ENCODE measurements around the gene SLC2A9.

The SLC2A9 gene

DNA sequence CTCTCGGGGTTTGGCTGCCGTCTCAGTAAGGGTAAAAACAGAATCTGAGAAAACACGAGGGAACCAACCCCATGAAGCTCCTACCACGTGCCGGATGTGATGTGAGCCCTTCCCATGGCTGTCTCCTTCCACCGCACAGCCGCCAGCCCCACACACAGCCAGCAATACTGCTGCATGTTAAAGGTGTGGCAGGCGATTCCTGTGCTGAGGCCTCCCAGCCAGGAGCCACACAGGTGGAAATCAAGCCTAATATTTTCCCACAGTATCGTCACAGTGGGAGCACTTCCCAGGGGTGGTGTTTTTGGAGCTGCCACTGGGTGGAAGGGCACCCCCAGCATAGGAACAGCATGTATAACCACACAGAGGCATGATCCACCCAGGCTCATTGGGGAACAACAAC, 77.5 kb downstream of the SLC2A9 start:
- H3K4me3 ChIP-seq (ENCODE audit: low read depth, low read length): no peak overlapping the region
- no peak overlapping the region for H3K9ac ChIP-seq (ENCODE audit: low read depth, low read length)
- no peaks in the 10 kb centered on the region for H3K9me3 ChIP-seq (ENCODE audit: control insufficient read depth, insufficient read depth, low read length)
- no peaks in the 10 kb centered on the region for H3K36me3 ChIP-seq (ENCODE audit: control insufficient read depth, insufficient read depth, low read length)
- H3K27me3 ChIP-seq (ENCODE audit: control insufficient read depth, insufficient read depth, low read length): no peaks in the 10 kb centered on the region
- H3K4me1 ChIP-seq (ENCODE audit: control insufficient read depth, insufficient read depth, low read length): no peaks in the 10 kb centered on the region

DNA sequence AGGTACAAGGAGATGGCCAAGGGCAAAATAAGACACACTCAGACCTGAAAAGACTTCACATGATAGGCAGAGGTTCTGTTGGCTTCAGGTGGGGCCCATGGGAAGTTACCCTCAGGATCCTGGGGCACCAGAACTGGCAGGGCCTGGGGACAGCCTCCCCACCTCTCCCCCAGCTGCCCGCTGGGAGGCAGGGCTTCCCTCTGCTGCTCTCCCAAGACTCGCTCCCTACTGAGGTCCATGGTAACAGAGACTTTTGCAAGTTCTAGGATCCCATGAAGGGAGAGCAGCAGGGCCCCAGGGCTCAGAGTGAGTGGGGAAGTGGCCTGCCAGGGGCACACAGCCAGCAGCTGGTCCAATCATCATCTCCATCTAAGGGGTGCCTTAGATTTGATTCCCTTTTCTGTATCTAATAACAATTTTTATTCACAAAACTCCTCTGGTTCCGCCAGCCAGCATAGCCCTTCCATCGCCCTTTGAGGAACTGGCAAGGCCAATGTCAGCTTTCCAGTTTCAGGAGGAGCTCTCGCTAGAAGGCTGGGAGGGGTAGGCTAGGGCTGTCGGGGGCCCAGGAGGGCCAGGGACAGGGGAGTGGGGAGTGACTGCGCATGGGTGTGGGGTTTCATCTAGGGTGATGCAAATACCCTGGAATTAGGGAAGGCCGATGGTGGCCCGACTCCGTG, 78.2 kb downstream of the SLC2A9 start:
- no peaks in the 10 kb centered on the region for H3K9me3 ChIP-seq (ENCODE audit: control insufficient read depth, insufficient read depth, low read length)
- no peaks in the 10 kb centered on the region for H3K36me3 ChIP-seq (ENCODE audit: control insufficient read depth, insufficient read depth, low read length)
- H3K4me3 ChIP-seq (ENCODE audit: low read depth, low read length): no peak overlapping the region
- no peaks in the 10 kb centered on the region for H3K27me3 ChIP-seq (ENCODE audit: control insufficient read depth, insufficient read depth, low read length)
- H3K9ac ChIP-seq (ENCODE audit: low read depth, low read length): no peak overlapping the region
- H3K4me1 ChIP-seq (ENCODE audit: control insufficient read depth, insufficient read depth, low read length): no peaks in the 10 kb centered on the region

DNA sequence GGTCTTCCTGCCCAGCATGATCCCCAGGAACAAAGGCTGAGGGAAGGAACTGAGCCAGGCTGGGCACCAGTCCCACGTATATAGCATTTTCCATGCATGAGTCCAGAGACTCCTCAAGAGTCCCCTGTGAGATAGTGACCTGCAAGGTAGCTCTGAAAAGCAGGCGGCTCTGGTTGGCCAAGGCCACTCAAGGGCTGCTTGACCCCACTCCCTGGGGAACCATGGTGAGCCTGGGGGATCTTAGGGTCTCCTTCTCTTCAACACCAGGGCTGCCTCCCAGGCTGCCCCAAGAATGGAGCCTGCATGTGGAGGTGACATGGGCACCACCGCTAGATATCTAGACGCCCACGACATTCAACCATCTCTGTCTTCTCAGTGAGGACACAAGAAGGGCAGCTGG, 79.2 kb downstream of the SLC2A9 start:
- Histone ChIP-seq H3K9ac (ENCODE audit: low read depth, low read length) (no peak overlapping the region), H3K9me3 (ENCODE audit: control insufficient read depth, insufficient read depth, low read length) (no peaks in the 10 kb centered on the region), H3K36me3 (ENCODE audit: control insufficient read depth, insufficient read depth, low read length) (no peaks in the 10 kb centered on the region), H3K27me3 (ENCODE audit: control insufficient read depth, insufficient read depth, low read length) (no peaks in the 10 kb centered on the region), H3K4me1 (ENCODE audit: control insufficient read depth, insufficient read depth, low read length) (no peaks in the 10 kb centered on the region), H3K4me3 (ENCODE audit: low read depth, low read length) (no peak overlapping the region)

DNA sequence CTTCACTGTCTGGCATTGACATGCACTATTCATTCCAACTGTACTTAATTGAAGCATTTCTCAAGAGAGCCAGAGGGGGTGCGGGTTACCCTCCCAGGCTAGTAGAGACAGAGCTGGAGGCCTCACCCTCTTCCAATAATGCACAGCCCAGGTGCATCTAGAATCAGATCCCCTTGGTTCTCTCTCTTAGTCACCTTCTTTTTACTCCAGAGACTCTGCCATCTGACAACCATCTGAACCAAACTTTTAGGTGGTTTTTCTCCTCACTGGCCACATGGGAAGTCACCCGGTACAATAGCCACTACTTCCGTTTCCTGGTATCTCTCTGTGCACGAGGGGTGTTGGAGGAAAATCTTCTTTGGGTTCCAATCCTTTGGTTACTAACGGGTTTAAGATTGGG, 81.3 kb downstream of the SLC2A9 start:
- Histone ChIP-seq H3K27me3 (ENCODE audit: control insufficient read depth, insufficient read depth, low read length) (no peaks in the 10 kb centered on the region), H3K4me1 (ENCODE audit: control insufficient read depth, insufficient read depth, low read length) (no peaks in the 10 kb centered on the region), H3K4me3 (ENCODE audit: low read depth, low read length) (no peak overlapping the region), H3K36me3 (ENCODE audit: control insufficient read depth, insufficient read depth, low read length) (no peaks in the 10 kb centered on the region), H3K9me3 (ENCODE audit: control insufficient read depth, insufficient read depth, low read length) (no peaks in the 10 kb centered on the region), H3K9ac (ENCODE audit: low read depth, low read length) (no peak overlapping the region)

DNA sequence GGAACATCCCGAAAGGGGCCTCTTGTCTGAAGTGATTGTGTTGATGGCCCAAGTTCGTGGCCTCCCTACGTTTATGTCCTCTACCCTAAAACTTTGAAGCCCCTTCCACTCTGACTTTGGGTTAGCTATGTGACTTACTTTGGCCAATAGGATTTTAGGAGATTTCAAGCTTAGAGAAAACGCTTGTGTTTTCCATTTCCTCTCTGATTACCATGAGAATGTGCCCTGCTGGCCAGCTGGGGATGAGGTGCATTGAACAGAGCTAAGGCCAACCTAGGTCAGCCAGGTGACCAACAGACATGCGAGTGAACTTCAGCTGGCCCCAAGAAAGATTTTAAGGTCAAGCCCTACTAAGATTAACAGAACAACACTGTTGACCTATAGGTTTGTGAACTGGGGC, 82.4 kb downstream of the SLC2A9 start:
- H3K9ac ChIP-seq (ENCODE audit: low read depth, low read length): no peak overlapping the region
- H3K4me1 ChIP-seq (ENCODE audit: control insufficient read depth, insufficient read depth, low read length): no peaks in the 10 kb centered on the region
- H3K36me3 ChIP-seq (ENCODE audit: control insufficient read depth, insufficient read depth, low read length): no peaks in the 10 kb centered on the region
- H3K9me3 ChIP-seq (ENCODE audit: control insufficient read depth, insufficient read depth, low read length): no peaks in the 10 kb centered on the region
- no peak overlapping the region for H3K4me3 ChIP-seq (ENCODE audit: low read depth, low read length)
- H3K27me3 ChIP-seq (ENCODE audit: control insufficient read depth, insufficient read depth, low read length): no peaks in the 10 kb centered on the region

DNA sequence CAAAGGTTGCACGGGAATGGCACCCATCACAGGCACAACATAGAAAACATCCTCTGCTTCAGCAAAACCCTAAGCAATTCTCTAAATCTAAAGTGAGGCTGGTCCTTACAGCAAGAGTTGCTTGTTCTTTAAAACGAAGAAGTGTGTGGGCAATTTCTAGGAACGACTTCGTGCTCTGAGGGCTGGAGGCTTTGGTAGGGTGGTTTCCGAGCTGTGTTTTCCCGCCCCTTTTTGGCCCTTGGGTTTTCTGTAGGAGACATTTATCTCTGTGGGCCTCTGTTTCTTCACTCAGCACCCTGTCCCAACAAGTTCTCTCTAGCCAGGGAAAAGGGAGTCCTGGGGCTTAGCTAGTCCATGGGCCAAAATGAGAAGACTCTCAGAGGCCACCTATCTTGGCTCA, 84.2 kb downstream of the SLC2A9 start:
- Histone ChIP-seq H3K9ac (ENCODE audit: low read depth, low read length) (no peak overlapping the region), H3K4me1 (ENCODE audit: control insufficient read depth, insufficient read depth, low read length) (no peaks in the 10 kb centered on the region), H3K9me3 (ENCODE audit: control insufficient read depth, insufficient read depth, low read length) (no peaks in the 10 kb centered on the region), H3K4me3 (ENCODE audit: low read depth, low read length) (no peak overlapping the region), H3K36me3 (ENCODE audit: control insufficient read depth, insufficient read depth, low read length) (no peaks in the 10 kb centered on the region), H3K27me3 (ENCODE audit: control insufficient read depth, insufficient read depth, low read length) (no peaks in the 10 kb centered on the region)

DNA sequence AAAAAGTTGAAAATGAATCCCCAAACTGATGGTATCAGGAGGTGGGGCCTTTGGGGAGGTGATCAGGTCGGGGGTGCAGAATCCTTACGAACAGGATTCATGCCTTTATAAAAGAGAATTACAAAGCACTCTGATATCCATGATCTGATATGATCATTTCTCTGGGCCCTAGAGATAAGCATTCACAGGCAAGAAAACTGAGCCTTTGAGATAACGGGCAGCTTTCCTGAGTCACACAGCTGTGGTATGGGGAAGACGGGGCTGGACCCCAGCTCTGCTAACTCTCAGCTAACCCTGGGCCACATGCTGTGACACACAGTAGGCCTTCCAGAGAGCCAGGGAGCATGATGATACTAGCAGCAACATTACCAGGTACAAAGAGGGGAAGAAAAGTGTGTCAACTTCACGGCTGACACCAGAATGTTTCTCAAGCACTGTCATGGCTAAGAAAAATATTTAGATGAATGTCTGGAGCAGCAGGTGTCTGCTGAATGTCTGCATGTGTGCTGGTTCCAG, 85.1 kb downstream of the SLC2A9 start:
- no peaks in the 10 kb centered on the region for H3K4me1 ChIP-seq (ENCODE audit: control insufficient read depth, insufficient read depth, low read length)
- no peak overlapping the region for H3K9ac ChIP-seq (ENCODE audit: low read depth, low read length)
- H3K4me3 ChIP-seq (ENCODE audit: low read depth, low read length): no peak overlapping the region
- H3K36me3 ChIP-seq (ENCODE audit: control insufficient read depth, insufficient read depth, low read length): no peaks in the 10 kb centered on the region
- no peaks in the 10 kb centered on the region for H3K27me3 ChIP-seq (ENCODE audit: control insufficient read depth, insufficient read depth, low read length)
- H3K9me3 ChIP-seq (ENCODE audit: control insufficient read depth, insufficient read depth, low read length): no peaks in the 10 kb centered on the region

DNA sequence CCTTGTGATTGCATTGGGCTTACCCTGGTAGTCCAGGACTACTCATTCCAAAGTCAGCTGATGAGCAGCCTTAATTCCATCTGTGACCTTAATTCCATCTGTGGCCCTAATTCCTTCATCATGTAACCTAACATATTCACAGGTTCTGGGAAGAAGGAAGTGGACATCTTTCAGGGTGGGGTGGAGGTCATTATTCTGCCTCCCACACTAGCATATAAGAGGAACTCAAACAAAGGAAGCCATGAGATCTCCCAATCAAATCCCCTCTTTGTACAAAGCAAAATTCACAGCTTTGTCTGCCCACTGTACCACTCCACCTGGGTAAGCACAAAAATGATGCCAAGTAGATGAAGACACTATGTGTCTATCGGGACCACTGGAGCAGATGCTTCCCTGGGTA, 87.3 kb downstream of the SLC2A9 start:
- H3K36me3 ChIP-seq (ENCODE audit: control insufficient read depth, insufficient read depth, low read length): no peaks in the 10 kb centered on the region
- H3K9me3 ChIP-seq (ENCODE audit: control insufficient read depth, insufficient read depth, low read length): no peaks in the 10 kb centered on the region
- no peak overlapping the region for H3K4me3 ChIP-seq (ENCODE audit: low read depth, low read length)
- no peaks in the 10 kb centered on the region for H3K4me1 ChIP-seq (ENCODE audit: control insufficient read depth, insufficient read depth, low read length)
- no peak overlapping the region for H3K9ac ChIP-seq (ENCODE audit: low read depth, low read length)
- no peaks in the 10 kb centered on the region for H3K27me3 ChIP-seq (ENCODE audit: control insufficient read depth, insufficient read depth, low read length)

DNA sequence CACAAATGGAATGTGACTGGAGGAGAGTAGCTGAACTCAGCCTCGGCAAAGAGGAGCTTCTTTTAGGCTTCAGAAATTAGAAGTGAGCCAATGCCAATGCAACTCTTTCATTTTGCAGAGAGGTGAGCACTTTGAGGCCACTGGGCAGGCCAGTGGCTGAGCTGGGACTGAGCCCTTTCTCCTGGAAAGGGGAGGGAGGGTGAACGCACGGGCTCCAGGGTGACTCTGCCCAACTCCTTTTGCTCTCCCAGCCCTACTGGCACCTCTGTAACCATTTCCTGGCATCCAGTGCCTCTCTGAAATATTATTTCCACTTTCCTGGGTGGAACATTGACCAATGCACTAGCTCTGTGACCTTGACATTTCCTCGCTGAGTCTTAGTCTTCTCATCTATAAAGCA, 88.1 kb downstream of the SLC2A9 start:
- Histone ChIP-seq H3K4me1 (ENCODE audit: control insufficient read depth, insufficient read depth, low read length) (no peaks in the 10 kb centered on the region), H3K27me3 (ENCODE audit: control insufficient read depth, insufficient read depth, low read length) (no peaks in the 10 kb centered on the region), H3K36me3 (ENCODE audit: control insufficient read depth, insufficient read depth, low read length) (no peaks in the 10 kb centered on the region), H3K9ac (ENCODE audit: low read depth, low read length) (no peak overlapping the region), H3K4me3 (ENCODE audit: low read depth, low read length) (no peak overlapping the region), H3K9me3 (ENCODE audit: control insufficient read depth, insufficient read depth, low read length) (no peaks in the 10 kb centered on the region)

DNA sequence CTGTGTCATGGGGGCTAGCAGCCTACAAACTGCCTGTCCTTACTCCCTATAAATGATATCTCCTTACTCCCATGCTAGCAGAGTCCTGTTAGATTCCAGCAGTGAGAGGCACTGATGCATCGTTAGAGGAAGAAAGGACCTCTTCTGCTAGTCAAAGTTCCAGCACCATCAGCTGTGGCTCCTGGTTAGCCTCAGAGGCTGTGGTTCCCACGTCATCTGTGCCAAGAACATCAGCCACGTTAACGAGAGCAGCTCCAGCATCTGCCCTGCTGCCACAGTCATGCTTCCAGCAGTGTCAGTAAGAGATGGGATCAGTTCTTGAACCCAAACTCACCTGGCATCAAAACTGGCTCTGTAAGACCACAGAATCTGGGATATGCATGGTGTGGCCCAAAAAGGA, 88.5 kb downstream of the SLC2A9 start:
- no peaks in the 10 kb centered on the region for H3K9me3 ChIP-seq (ENCODE audit: control insufficient read depth, insufficient read depth, low read length)
- no peak overlapping the region for H3K4me3 ChIP-seq (ENCODE audit: low read depth, low read length)
- H3K27me3 ChIP-seq (ENCODE audit: control insufficient read depth, insufficient read depth, low read length): no peaks in the 10 kb centered on the region
- H3K9ac ChIP-seq (ENCODE audit: low read depth, low read length): no peak overlapping the region
- H3K36me3 ChIP-seq (ENCODE audit: control insufficient read depth, insufficient read depth, low read length): no peaks in the 10 kb centered on the region
- H3K4me1 ChIP-seq (ENCODE audit: control insufficient read depth, insufficient read depth, low read length): no peaks in the 10 kb centered on the region

DNA sequence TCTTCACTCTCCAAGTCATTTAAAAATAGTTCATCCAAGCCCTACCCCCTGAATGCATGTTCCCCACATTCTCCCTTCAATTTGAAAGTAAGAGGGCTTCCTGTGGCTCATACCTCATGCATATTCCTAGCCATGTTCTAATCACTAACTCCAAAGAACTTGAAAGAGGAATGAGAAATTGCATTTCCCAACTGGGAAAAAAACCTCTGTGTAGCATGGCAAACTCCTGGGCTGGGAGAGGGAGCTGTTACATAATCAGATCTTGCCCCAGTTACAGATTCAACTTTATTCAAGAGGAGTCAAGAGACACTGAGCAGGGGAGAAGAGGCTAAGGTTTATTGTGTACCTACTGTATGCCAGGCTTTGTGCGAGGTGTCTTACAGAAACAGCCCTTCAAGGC, 90.2 kb downstream of the SLC2A9 start:
- H3K27me3 ChIP-seq (ENCODE audit: control insufficient read depth, insufficient read depth, low read length): no peaks in the 10 kb centered on the region
- H3K36me3 ChIP-seq (ENCODE audit: control insufficient read depth, insufficient read depth, low read length): no peaks in the 10 kb centered on the region
- H3K4me1 ChIP-seq (ENCODE audit: control insufficient read depth, insufficient read depth, low read length): no peaks in the 10 kb centered on the region
- no peaks in the 10 kb centered on the region for H3K9me3 ChIP-seq (ENCODE audit: control insufficient read depth, insufficient read depth, low read length)
- H3K4me3 ChIP-seq (ENCODE audit: low read depth, low read length): no peak overlapping the region
- no peak overlapping the region for H3K9ac ChIP-seq (ENCODE audit: low read depth, low read length)

DNA sequence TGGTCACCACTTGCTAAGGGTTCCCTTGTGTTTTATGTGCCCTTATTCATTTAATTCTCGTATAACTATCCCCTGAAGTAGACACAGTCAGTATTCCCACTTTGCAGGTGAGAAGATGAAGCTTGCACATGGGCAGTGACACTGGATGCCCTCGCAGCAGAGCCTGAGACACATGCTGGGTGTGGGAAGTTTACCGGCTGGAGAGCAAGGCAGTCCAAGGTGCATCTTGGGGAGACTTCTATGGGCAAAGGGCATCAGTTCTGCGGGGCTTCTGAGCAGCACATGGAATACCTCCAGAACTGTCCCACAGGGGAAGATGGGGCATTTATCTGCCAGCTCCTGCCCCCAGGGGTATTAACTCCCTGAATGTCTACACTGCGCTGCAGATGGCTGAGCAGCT, 92.2 kb downstream of the SLC2A9 start:
- Histone ChIP-seq H3K9ac (ENCODE audit: low read depth, low read length) (no peak overlapping the region), H3K4me3 (ENCODE audit: low read depth, low read length) (no peak overlapping the region), H3K36me3 (ENCODE audit: control insufficient read depth, insufficient read depth, low read length) (no peaks in the 10 kb centered on the region), H3K9me3 (ENCODE audit: control insufficient read depth, insufficient read depth, low read length) (no peaks in the 10 kb centered on the region), H3K4me1 (ENCODE audit: control insufficient read depth, insufficient read depth, low read length) (no peaks in the 10 kb centered on the region), H3K27me3 (ENCODE audit: control insufficient read depth, insufficient read depth, low read length) (no peaks in the 10 kb centered on the region)

Measured in iPS-15b (cell line).